ENCODE data around the gene ASXL3. TPM values are rescaled to one million over a fixed set of nuclear protein-coding genes. Genes with fewer than 3 reads are reported as not detected.

The ASXL3 gene
- total and polyA plus RNA-seq, 9 of the 15 experiments (the other 6 are each of a cell fraction or from before 2014, with no cell fraction given) = not detected

DNA sequence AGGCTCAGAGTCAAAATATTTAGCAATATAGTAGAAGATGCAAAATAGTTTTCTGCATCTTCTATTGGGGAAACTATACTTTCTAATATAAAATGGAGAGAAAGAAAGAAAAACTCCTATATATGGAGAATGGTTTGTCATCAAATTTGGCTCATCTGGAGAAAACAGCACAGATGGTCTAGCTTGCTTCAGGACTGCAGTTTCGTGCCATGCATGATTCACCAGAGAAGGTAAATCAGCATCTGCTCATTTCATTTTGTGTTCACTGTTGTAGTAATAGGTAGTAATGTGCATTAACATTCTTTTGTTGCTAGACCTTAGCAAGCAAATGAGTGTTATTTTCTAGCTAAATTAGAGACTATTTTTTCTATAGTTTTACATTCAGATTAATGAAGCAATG lies 179.0 kb downstream of the ASXL3 start:
- no peaks in the 10 kb centered on the region for H4K20me1 ChIP-seq (replicated peaks; ENCODE audit: control insufficient read depth, insufficient read depth, low read length)
- H2AFZ ChIP-seq (ENCODE audit: low read depth, low read length) = no peak overlapping the region
- ATAC-seq (no peak), DNase-seq (ENCODE audit: extremely low read depth in 1 of 4, low spot score in 3 of 4) (no peak), FAIRE-seq (no peak)
- no peaks in the 10 kb centered on the region for H3K9me3 ChIP-seq (replicated peaks; ENCODE audit: control insufficient read depth, insufficient read depth, low read depth, low read length)
- H3K36me3 ChIP-seq (ENCODE audit: control insufficient read depth, insufficient read depth, low read length) = no peaks in the 10 kb centered on the region
- H3K27me3 ChIP-seq (ENCODE audit: control insufficient read depth in 2 of 2, insufficient read depth in 2 of 2, low read length in 2 of 2) = no peaks in the 10 kb centered on the region
- intact Hi-C loops (cut with micrococcal nuclease) (no loop called here), in situ Hi-C loops (cut with MboI) (no loop called here)
- POLR2A ChIA-PET = no interaction called here
- no peaks in the 10 kb centered on the region for H3K79me2 ChIP-seq (ENCODE audit: control insufficient read depth, insufficient read depth, low read length)
- no peaks in the 10 kb centered on the region for H3K4me1 ChIP-seq (replicated peaks in 1 of 2; ENCODE audit: control insufficient read depth in 2 of 2, insufficient read depth in 2 of 2, low read length in 2 of 2)
- no peak overlapping the region for H3K9ac ChIP-seq (ENCODE audit: insufficient read depth in 1 of 2, low read depth in 2 of 2, low read length in 2 of 2)
- H3K4me2 ChIP-seq (ENCODE audit: insufficient read depth, low read length) = no peak overlapping the region
- H3K9me1 ChIP-seq (ENCODE audit: control insufficient read depth, insufficient read depth, low read length) = no peaks in the 10 kb centered on the region
- WGBS (ENCODE audit: insufficient coverage, low coverage, missing lambda C conversion rate) = 0% methylated on average over 1 of the region's 1 CpG
- H3K4me3 ChIP-seq = no peak overlapping the region
- CTCF ChIA-PET (ENCODE audit: low intra/inter-chr PET ratio) = no interaction called here
- BruUV-seq (replicated peaks) = no TSS peak
- no peak for TF ChIP-seq NCOA2 (IDR thresholded peaks at IDR 0.05; ENCODE audit: partially characterized antibody in 2 of 2)
- no peak for TF ChIP-seq PCBP2 (IDR thresholded peaks at IDR 0.05; ENCODE audit: low read depth, low read length, poor library complexity, severe bottlenecking)
- no peak overlapping the region for H3K27ac ChIP-seq (ENCODE audit: extremely low read depth, low read depth, low read length)

DNA sequence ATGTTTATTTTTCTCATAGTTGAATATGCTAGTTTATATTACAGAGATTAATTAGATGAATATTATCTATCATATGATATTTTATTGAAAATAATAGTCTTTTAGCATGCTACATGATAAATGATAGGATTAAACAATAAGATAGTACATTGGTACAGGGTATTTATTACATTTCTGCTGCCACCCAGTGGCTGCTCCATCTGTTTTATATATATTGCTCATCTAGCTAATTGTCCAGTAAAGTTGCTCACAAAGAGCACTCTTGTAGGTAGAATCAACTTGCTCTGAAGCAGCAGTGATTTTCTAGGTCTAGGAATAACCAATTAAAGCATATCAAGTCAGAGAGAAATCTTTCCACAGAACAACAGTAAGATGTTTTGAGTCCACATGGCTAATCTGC lies 183.3 kb downstream of the ASXL3 start:
- H3K27ac ChIP-seq (ENCODE audit: extremely low read depth, low read depth, low read length) = no peak overlapping the region
- H2AFZ ChIP-seq (ENCODE audit: low read depth, low read length) = no peak overlapping the region
- peak in 1 of 2 experiments; percentile 8; a peak in 1 of 4 replicates for TF ChIP-seq RAD21 (CRISPR knock-in tag; conservative IDR thresholded peaks at IDR 0.05 in 1 of 2, IDR thresholded peaks at IDR 0.05 in 1 of 2)
- TF ChIP-seq, protein P1, sequence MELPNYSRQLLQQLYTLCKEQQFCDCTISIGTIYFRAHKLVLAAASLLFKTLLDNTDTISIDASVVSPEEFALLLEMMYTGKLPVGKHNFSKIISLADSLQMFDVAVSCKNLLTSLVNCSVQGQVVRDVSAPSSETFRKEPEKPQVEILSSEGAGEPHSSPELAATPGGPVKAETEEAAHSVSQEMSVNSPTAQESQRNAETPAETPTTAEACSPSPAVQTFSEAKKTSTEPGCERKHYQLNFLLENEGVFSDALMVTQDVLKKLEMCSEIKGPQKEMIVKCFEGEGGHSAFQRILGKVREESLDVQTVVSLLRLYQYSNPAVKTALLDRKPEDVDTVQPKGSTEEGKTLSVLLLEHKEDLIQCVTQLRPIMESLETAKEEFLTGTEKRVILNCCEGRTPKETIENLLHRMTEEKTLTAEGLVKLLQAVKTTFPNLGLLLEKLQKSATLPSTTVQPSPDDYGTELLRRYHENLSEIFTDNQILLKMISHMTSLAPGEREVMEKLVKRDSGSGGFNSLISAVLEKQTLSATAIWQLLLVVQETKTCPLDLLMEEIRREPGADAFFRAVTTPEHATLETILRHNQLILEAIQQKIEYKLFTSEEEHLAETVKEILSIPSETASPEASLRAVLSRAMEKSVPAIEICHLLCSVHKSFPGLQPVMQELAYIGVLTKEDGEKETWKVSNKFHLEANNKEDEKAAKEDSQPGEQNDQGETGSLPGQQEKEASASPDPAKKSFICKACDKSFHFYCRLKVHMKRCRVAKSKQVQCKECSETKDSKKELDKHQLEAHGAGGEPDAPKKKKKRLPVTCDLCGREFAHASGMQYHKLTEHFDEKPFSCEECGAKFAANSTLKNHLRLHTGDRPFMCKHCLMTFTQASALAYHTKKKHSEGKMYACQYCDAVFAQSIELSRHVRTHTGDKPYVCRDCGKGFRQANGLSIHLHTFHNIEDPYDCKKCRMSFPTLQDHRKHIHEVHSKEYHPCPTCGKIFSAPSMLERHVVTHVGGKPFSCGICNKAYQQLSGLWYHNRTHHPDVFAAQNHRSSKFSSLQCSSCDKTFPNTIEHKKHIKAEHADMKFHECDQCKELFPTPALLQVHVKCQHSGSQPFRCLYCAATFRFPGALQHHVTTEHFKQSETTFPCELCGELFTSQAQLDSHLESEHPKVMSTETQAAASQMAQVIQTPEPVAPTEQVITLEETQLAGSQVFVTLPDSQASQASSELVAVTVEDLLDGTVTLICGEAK (IDR thresholded peaks at IDR 0.05) = no peak
- TF ChIP-seq, protein P1 (CRISPR knock-in tag; IDR thresholded peaks at IDR 0.05) = no peak
- H3K4me1 ChIP-seq (replicated peaks in 1 of 2; ENCODE audit: control insufficient read depth in 2 of 2, insufficient read depth in 2 of 2, low read length in 2 of 2) = no peaks in the 10 kb centered on the region
- DNase-seq (ENCODE audit: extremely low read depth in 1 of 4, low spot score in 3 of 4) (no peak), ATAC-seq (no peak), FAIRE-seq (no peak)
- H3K9me3 ChIP-seq (replicated peaks; ENCODE audit: control insufficient read depth, insufficient read depth, low read depth, low read length) = no peaks in the 10 kb centered on the region
- BruUV-seq (replicated peaks) = no TSS peak
- CTCF ChIA-PET (ENCODE audit: low intra/inter-chr PET ratio) = no interaction called here
- in situ Hi-C loops (cut with MboI) (no loop called here), intact Hi-C loops (cut with micrococcal nuclease) (no loop called here)
- H4K20me1 ChIP-seq (replicated peaks; ENCODE audit: control insufficient read depth, insufficient read depth, low read length) = no peaks in the 10 kb centered on the region
- H3K4me3 ChIP-seq = no peak overlapping the region
- no peaks in the 10 kb centered on the region for H3K36me3 ChIP-seq (ENCODE audit: control insufficient read depth, insufficient read depth, low read length)
- no peaks in the 10 kb centered on the region for H3K9me1 ChIP-seq (ENCODE audit: control insufficient read depth, insufficient read depth, low read length)
- POLR2A ChIA-PET = no interaction called here
- H3K9ac ChIP-seq (ENCODE audit: insufficient read depth in 1 of 2, low read depth in 2 of 2, low read length in 2 of 2) = no peak overlapping the region
- no peaks in the 10 kb centered on the region for H3K79me2 ChIP-seq (ENCODE audit: control insufficient read depth, insufficient read depth, low read length)
- no peaks in the 10 kb centered on the region for H3K27me3 ChIP-seq (ENCODE audit: control insufficient read depth in 2 of 2, insufficient read depth in 2 of 2, low read length in 2 of 2)
- no peak overlapping the region for H3K4me2 ChIP-seq (ENCODE audit: insufficient read depth, low read length)

All from K562 (cell line).